ENCODE measurements around the gene IP6K3. TPM values are rescaled to one million over a fixed set of nuclear protein-coding genes. Genes with fewer than 3 reads are reported as not detected.

IP6K3 gene
- total and polyA plus RNA-seq, 3 experiments from 2014 or later: not detected

GRCh38 chr6:33683051-33683571, 63.6 kb downstream of the IP6K3 start:
- Histone ChIP-seq H3K4me1 (ENCODE audit: insufficient read depth, low read length) (peaks cover 12% of the 10 kb centered on the region), H3K27ac (ENCODE audit: low read depth, low read length) (peak overlapping the region; percentile 31), H3K27me3 (ENCODE audit: insufficient read depth, low read length, poor library complexity, severe bottlenecking) (no peaks in the 10 kb centered on the region), H3K9me3 (ENCODE audit: low read length) (no peaks in the 10 kb centered on the region), H3K4me3 (ENCODE audit: low read length) (no peak overlapping the region), H3K36me3 (ENCODE audit: insufficient read depth, low read length) (peaks cover 39% of the 10 kb centered on the region)
- Mint-ChIP-seq H3K36me3 (peaks cover 6 to 95% (median 15%) of the 10 kb centered on the region in 3 donors), H3K4me3 (peak overlapping the region in 1 of 7 donors; percentile 45), H3K27me3 (no peaks in the 10 kb centered on the region), H3K27ac (peak overlapping the region in 7 of 8 donors; percentile 66 to 90 (median 83)), H3K9me3 (no peaks in the 10 kb centered on the region), H3K4me1 (peaks cover 0 to 13% (median 11%) of the 10 kb centered on the region in 3 donors)
- ChIA-PET CTCF (interaction anchor here (1.5 kb wide), 1 partner anchor 18 kb away, joined by 4 read pairs; no protein-coding TSS in a partner anchor), POLR2A (interaction anchor here (0.5 kb wide), 1 partner anchor 65 kb away, joined by 3 read pairs; no protein-coding TSS in a partner anchor)
- peak in 3 of 5 donors; percentile 17 to 25 (median 20) for DNase-seq

- H3K4me1 ChIP-seq (ENCODE audit: insufficient read depth, low read length): peaks cover 12% of the 10 kb centered on the region
- peaks cover 39% of the 10 kb centered on the region for H3K36me3 ChIP-seq (ENCODE audit: insufficient read depth, low read length)
- no peak for DNase-seq
- Mint-ChIP-seq H3K9me3 (no peaks in the 10 kb centered on the region), H3K4me3 (no peak overlapping the region), H3K36me3 (peaks cover 12 to 95% (median 21%) of the 10 kb centered on the region in 3 donors), H3K27me3 (no peaks in the 10 kb centered on the region), H3K27ac (peak overlapping the region in 5 of 8 donors; percentile 52 to 87 (median 73)), H3K4me1 (peaks cover 0 to 16% (median 13%) of the 10 kb centered on the region in 3 donors)
- H3K27ac ChIP-seq (ENCODE audit: low read depth, low read length): no peak overlapping the region
- no peak overlapping the region for H3K4me3 ChIP-seq (ENCODE audit: low read length)
- H3K27me3 ChIP-seq (ENCODE audit: insufficient read depth, low read length, poor library complexity, severe bottlenecking): no peaks in the 10 kb centered on the region
- ChIA-PET POLR2A (interaction anchor here (1.1 kb wide), 1 partner anchor 17 kb away, joined by 4 read pairs; no protein-coding TSS in a partner anchor), CTCF (no interaction called here)
- no peaks in the 10 kb centered on the region for H3K9me3 ChIP-seq (ENCODE audit: low read length)
Observed at GRCh38 chr6:33682341-33682740, 64.4 kb downstream of the IP6K3 start.

GRCh38 chr6:33679761-33680160, 66.9 kb downstream of the IP6K3 start:
- Mint-ChIP-seq H3K4me3 (no peak overlapping the region), H3K27me3 (no peaks in the 10 kb centered on the region), H3K4me1 (peaks cover 0 to 16% (median 10%) of the 10 kb centered on the region in 3 donors), H3K27ac (peak overlapping the region in 3 of 8 donors; percentile 57 to 70 (median 66)), H3K9me3 (no peaks in the 10 kb centered on the region), H3K36me3 (peaks cover 6 to 94% (median 15%) of the 10 kb centered on the region in 3 donors)
- CTCF ChIA-PET: no interaction called here
- no peak overlapping the region for H3K4me3 ChIP-seq (ENCODE audit: low read length)
- no peaks in the 10 kb centered on the region for H3K27me3 ChIP-seq (ENCODE audit: insufficient read depth, low read length, poor library complexity, severe bottlenecking)
- H3K9me3 ChIP-seq (ENCODE audit: low read length): no peaks in the 10 kb centered on the region
- no peak for DNase-seq
- peaks cover 12% of the 10 kb centered on the region for H3K4me1 ChIP-seq (ENCODE audit: insufficient read depth, low read length)
- no peak overlapping the region for H3K27ac ChIP-seq (ENCODE audit: low read depth, low read length)
- POLR2A ChIA-PET: no interaction called here
- peaks cover 26% of the 10 kb centered on the region for H3K36me3 ChIP-seq (ENCODE audit: insufficient read depth, low read length)

GRCh38 chr6:33678932-33679490, 67.7 kb downstream of the IP6K3 start:
- CTCF ChIA-PET: no interaction called here
- Mint-ChIP-seq H3K27ac (no peak overlapping the region), H3K36me3 (peaks cover 6 to 93% (median 17%) of the 10 kb centered on the region in 3 donors)

GRCh38 chr6:33678233-33678931, 68.3 kb downstream of the IP6K3 start:
- Mint-ChIP-seq H3K4me1 (peaks cover 0 to 16% (median 7%) of the 10 kb centered on the region in 3 donors), H3K9me3 (no peaks in the 10 kb centered on the region), H3K4me3 (no peak overlapping the region), H3K27ac (peak overlapping the region in 5 of 8 donors; percentile 2 to 87 (median 64)), H3K27me3 (no peaks in the 10 kb centered on the region), H3K36me3 (peaks cover 6 to 90% (median 17%) of the 10 kb centered on the region in 3 donors)
- DNase-seq: no peak
- Histone ChIP-seq H3K27ac (ENCODE audit: low read depth, low read length) (no peak overlapping the region), H3K36me3 (ENCODE audit: insufficient read depth, low read length) (peaks cover 36% of the 10 kb centered on the region), H3K4me1 (ENCODE audit: insufficient read depth, low read length) (peaks cover 9% of the 10 kb centered on the region), H3K4me3 (ENCODE audit: low read length) (no peak overlapping the region), H3K9me3 (ENCODE audit: low read length) (no peaks in the 10 kb centered on the region), H3K27me3 (ENCODE audit: insufficient read depth, low read length, poor library complexity, severe bottlenecking) (no peaks in the 10 kb centered on the region)
- ChIA-PET CTCF (no interaction called here), POLR2A (interaction anchor here (0.8 kb wide), 1 partner anchor 10 kb away, joined by 3 read pairs; no protein-coding TSS in a partner anchor)

More at GRCh38 chr6:33678932-33679490, 67.7 kb downstream of the IP6K3 start:
- no peak overlapping the region for H3K4me3 ChIP-seq (ENCODE audit: low read length)
- POLR2A ChIA-PET: interaction anchor here (0.8 kb wide), 1 partner anchor 9 kb away, joined by 3 read pairs; no protein-coding TSS in a partner anchor
- peaks cover 30% of the 10 kb centered on the region for H3K36me3 ChIP-seq (ENCODE audit: insufficient read depth, low read length)
- H3K27me3 ChIP-seq (ENCODE audit: insufficient read depth, low read length, poor library complexity, severe bottlenecking): no peaks in the 10 kb centered on the region
- no peaks in the 10 kb centered on the region for H3K9me3 ChIP-seq (ENCODE audit: low read length)
- Mint-ChIP-seq H3K4me1 (peaks cover 0 to 16% (median 10%) of the 10 kb centered on the region in 3 donors), H3K9me3 (no peaks in the 10 kb centered on the region), H3K4me3 (no peak overlapping the region), H3K27me3 (no peaks in the 10 kb centered on the region)
- H3K4me1 ChIP-seq (ENCODE audit: insufficient read depth, low read length): peaks cover 12% of the 10 kb centered on the region
- H3K27ac ChIP-seq (ENCODE audit: low read depth, low read length): no peak overlapping the region
- no peak for DNase-seq

DNA sequence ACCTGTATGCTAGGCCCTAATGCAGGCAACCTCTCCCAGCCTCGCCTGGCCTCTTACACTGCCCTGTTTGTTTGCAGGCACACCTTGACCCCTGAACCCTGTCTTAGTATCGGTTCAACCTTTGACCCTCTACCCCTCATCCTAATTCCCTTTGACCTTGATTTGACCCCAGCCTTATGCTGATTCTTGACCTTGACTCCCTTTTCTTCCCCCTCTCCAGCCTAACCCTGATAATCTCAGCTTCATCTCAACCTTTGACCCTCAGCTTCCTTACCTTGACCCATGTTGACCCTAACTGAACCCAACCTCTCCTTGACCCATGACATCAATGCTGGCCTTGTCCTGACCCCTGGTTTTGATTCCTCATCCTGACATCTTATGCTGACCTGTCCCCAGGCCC, 69.0 kb downstream of the IP6K3 start:
- ChIA-PET CTCF (no interaction called here), POLR2A (no interaction called here)
- H3K27ac Mint-ChIP-seq: peak overlapping the region in 7 of 8 donors; percentile 2 to 87 (median 73)

GRCh38 chr6:33677143-33677660, 69.5 kb downstream of the IP6K3 start:
- ChIA-PET CTCF (no interaction called here), POLR2A (no interaction called here)
- Histone ChIP-seq H3K27ac (ENCODE audit: low read depth, low read length) (no peak overlapping the region), H3K9me3 (ENCODE audit: low read length) (no peaks in the 10 kb centered on the region), H3K36me3 (ENCODE audit: insufficient read depth, low read length) (peaks cover 46% of the 10 kb centered on the region), H3K27me3 (ENCODE audit: insufficient read depth, low read length, poor library complexity, severe bottlenecking) (no peaks in the 10 kb centered on the region), H3K4me3 (ENCODE audit: low read length) (no peak overlapping the region), H3K4me1 (ENCODE audit: insufficient read depth, low read length) (no peaks in the 10 kb centered on the region)
- Mint-ChIP-seq H3K4me1 (peaks cover 0 to 6% (median 0%) of the 10 kb centered on the region in 3 donors), H3K27me3 (no peaks in the 10 kb centered on the region), H3K4me3 (no peak overlapping the region), H3K27ac (peak overlapping the region in 1 of 8 donors; percentile 73), H3K9me3 (no peaks in the 10 kb centered on the region), H3K36me3 (peaks cover 6 to 90% (median 14%) of the 10 kb centered on the region in 3 donors)
- no peak for DNase-seq

More for the DNA sequence above, 69.0 kb downstream of the IP6K3 start:
- H3K36me3 Mint-ChIP-seq: peaks cover 6 to 91% (median 17%) of the 10 kb centered on the region in 3 donors
- no peak overlapping the region for H3K4me3 ChIP-seq (ENCODE audit: low read length)
- H3K4me1 Mint-ChIP-seq: peaks cover 0 to 11% (median 1%) of the 10 kb centered on the region in 3 donors
- no peaks in the 10 kb centered on the region for H3K9me3 ChIP-seq (ENCODE audit: low read length)
- peaks cover 43% of the 10 kb centered on the region for H3K36me3 ChIP-seq (ENCODE audit: insufficient read depth, low read length)
- H3K4me3 Mint-ChIP-seq: no peak overlapping the region
- no peak for DNase-seq
- H3K27ac ChIP-seq (ENCODE audit: low read depth, low read length): no peak overlapping the region
- no peaks in the 10 kb centered on the region for H3K27me3 ChIP-seq (ENCODE audit: insufficient read depth, low read length, poor library complexity, severe bottlenecking)
- H3K9me3 Mint-ChIP-seq: no peaks in the 10 kb centered on the region
- no peaks in the 10 kb centered on the region for H3K27me3 Mint-ChIP-seq
- H3K4me1 ChIP-seq (ENCODE audit: insufficient read depth, low read length): peaks cover 2% of the 10 kb centered on the region
